RPMI7951 (cell line): Measurements from ENCODE around the gene GAL3ST3. TPM values are rescaled to one million over a fixed set of nuclear protein-coding genes. Genes with fewer than 3 reads are reported as not detected.
A peak's percentile ranks its signal among the peaks of the same experiment; 100 is the strongest.
"Not testable (repeated sequence)": the region's sequence is repeated elsewhere in the genome, so short reads cannot be mapped to it uniquely, and the experiment has no call there.

Source experiments
- DNase-seq: peaks from one replicate; pipeline ENCODE4 v3.0.0-alpha.2; 2012; ENCODE audit warnings: low read depth
- total RNA-seq: library from RNA; depleted of rRNA; stranded (reverse); fragments of >200 nt; shearing (Covaris generic); gene quantifications from 2 replicates; pipeline ENCODE4 v1.2.3, GENCODE V29; 2014

The GAL3ST3 gene
- total RNA-seq, 1 experiment from 2014 or later = not detected

DNA sequence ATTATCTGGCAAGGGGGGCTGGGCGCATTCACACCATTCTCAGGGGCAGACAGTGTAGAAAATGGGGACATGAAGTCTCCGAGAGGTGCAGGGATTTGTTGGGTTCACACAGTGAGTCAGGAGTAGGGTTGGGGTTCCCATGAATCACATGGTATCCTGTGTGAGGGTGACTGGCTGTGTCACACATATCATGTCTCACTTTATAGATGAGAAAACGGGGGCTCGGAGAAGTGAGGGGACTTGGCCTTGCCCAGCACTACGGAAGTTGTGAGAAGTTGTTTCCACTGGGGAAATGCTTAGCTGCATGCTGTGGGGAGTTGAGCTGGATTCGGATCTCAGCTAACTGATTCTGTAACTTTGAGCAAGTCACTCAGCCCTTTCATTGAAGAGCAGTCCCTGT lies 4.2 kb downstream of the GAL3ST3 start:
- DNase-seq = no peak

DNA sequence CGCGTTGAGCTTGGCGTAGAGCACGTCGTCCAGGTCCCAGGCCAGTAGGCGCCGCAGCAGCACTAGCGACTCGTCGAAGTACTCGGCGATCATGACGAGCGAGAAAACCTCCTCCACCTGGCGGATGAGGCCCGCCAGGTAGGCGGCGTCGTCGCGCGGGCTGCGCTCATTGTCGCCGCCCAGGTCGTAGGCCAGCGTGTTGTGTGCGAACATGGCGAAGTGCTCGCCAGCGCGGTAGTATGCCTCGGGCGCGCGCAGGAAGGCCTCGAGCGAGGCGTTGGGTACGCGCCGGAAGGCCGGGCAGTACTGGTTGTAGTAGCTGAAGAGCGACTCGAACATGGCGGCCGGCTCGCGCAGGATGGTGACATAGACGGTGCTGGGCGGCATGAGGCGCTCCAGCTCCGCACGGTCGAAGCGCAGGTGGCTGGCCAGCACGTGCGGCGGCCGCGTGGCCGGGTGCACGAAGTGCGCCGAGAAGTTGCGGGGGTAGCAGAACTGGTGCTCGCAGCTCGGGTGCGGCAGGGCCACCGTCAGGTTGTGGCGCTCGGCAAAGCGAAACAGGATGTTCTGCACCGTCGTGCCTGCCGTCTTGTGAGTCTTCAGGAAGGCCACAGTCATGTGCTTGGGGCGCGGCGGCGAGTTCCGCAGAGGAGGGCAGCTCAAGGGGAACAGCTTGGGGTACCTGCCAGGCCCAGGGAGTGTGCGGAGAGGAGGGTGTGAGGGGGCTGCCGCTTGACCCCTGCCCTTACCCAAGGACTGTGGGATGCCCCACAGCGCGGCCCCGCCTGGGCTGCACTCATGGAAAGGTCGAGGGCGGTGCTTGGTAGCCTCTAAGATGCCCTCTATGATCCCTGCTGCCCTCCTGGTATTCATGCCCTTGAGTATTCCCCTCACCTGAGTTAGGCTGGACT lies 5.7 kb downstream of the GAL3ST3 start:
- no peak for DNase-seq

DNA sequence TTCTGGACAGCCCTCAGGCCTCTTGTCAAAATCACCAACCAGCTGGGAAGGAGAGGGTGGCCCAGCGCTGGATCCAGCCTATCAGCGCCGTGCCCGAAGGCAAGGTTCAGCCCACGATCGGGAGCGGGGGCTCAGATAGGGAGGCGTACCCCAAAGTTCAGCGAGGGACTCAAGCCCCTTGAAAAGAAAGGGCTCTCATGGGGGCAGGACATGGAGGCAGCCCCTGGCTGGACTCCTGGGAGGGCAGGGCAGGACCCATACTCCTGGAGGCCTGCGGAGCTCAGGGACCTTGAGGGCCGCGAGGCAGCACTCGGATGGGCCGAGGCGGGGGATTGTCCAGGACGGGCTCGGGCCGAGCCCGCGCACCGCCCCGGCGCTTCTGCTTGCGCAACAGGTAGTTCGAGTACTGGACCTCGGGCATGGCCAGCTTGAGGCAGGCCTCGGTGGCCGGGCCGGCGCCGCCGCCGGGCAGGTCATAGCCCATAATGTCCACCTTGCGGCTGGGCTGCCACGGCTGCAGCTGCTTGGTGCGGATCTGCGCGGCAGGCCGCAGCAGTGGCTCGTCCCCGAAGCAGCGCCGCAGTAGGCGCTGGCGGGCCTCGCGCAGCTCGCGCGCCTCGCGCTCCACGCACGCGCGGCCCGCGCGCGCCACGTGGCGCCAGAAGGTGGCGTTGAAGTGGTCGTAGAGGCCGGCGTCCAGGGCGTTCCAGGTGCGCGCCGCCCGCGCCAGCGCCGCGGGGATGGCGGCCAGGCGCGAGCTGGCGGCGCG lies 6.5 kb downstream of the GAL3ST3 start:
- no peak for DNase-seq

DNA sequence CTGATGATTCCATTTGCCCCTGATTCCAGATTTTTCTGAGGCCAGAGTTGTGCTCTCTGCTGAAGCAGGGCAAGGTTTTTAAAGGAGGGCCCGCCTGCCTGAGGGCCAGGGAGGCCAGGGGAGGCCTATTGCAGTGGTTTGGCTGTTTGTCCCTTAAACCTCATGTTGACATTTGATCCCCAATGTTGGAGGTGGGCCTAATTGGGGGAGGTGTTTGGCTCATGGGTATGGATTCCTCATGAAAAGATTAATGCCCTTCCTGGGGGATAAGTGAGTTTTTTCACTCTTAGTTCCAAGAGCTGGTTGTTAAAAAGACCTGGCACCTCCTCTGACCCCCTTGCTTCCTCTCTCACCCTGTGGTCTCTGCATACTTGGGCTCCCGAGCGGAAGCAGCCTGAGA lies 9.2 kb downstream of the GAL3ST3 start:
- no peak for DNase-seq

DNA sequence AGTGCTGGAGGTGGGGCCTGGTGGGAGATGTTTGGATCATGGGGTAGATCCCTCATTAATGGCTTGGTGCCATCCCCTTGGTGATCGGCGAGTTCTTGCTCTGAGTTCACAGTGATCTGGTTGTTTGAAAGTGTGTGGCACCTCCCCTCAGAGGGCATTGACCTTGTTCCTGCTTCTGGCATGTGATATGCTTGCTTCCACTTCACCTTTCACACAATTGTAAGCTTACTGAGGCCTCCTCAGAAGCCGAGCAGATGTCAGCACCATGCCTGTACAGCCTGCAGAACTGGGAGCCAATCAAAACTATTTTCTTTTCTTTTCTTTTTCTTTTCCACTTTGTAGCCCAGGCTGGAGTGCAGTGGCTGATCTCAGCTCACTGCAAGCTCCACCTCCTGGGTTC lies 11.6 kb downstream of the GAL3ST3 start:
- no peak for DNase-seq

DNA sequence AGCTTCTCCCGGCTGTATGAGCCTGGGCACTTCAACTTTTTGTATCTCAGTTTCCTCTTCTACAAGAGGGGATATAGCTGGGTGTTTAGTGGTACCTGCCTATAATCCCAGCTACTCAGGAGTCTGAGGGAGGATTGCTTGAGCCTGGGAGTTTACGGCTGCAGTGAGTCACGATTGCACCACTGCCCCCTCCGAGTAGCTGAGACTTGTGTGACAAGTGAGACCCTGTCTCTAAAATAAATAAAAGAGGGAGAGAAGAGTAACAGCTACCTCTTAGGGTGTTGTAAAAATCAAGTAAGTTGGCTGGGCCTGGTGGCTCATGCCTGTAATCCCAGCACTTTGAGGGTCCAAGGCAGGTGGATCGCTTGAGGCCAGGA lies 12.6 kb downstream of the GAL3ST3 start:
- no peak for DNase-seq

DNA sequence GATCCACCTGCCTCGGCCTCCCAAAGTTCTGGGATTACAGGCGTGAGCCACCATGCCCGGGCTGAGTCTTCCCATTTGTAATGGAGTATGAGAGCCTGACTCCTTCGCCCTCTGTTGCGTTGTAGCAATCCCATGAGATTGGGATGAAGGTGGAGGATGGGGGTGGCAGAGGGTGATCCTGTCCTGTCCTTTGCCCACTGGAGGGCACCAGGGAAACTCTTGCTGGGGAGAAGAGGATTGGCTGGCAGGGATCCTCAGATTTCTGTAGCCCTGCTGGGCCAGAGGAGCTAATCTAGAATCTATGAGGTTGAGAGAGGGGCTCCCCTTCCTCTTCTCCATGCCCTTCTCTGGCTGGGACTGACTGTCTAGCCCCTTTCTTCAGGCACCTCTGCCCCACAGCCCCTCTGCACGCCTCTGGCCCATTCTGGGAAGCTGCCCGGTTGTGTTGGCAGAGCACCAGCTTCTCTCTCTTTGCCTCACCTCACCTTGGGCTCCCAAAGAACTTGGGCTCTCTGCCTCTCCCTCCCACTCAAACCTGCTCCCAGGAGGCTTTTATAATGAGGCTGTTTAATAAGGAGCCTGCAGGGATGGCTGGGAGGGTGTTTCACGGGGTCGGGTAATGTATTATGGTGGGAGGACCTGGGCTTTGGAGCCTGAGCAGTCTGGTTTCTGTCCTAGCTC lies 13.2 kb downstream of the GAL3ST3 start:
- no peak for DNase-seq

DNA sequence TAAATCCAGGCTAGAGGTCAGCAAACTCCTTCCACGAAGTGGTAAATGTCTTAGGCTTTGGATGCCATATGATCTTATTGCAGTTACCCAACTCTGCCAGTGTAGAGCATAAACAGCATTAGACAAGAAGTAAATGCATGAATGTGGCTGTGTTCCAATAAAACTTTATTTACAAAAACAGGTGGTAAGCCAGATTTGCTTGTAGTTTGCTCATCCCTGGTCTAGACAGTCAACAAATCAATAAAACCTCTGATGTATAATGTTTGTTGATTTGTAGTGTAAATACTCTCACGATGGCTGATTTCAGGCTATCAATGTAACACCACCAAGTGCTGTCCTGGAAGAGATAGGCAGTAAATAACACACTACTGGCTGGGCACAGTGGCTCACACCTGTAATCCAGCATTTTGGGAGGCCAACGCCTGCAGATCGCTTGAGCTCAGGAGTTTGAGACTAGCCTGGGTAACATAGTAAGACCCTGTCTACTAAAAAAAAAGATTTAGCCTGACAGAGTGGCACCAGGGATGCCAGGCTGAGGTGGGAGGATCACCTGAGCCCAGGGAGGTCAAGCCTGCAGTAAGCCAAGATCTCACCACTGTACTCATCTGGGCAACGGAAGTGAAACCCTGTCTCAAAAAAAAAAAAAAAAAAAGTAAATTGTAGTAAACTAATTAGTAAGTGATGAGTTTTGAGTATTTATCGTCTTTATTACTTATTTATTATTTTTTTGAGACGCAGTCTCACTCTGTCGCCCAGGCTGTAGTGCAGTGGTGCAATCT lies 15.8 kb downstream of the GAL3ST3 start:
- DNase-seq = no peak

DNA sequence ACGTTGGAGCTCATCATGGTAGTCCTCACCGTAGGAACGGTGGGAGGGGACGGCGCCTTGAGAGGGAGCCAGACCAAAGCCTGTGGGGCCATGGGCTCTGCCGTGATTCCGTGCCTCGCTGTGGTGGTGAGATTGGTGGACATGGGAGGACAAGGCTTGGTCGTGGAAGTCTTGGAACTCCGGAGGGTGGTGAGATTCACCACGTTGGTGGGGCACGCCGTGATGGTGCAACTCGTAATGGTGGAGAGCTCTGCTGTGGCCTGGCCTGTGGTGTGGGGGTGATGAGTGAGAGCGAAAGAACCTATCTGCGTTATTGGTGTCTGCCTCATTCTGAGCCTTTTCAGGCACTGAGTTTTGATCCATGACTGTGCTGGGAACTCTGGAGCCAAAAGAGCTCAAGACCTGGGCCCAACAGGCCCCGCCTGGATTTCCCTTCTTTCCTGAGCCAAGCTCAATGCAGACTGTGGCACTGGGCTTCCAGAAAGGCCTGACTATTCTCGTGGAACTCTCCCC lies 22.9 kb downstream of the GAL3ST3 start, which contains the start of gene CATSPER1:
CATSPER1 (minus strand) TSS at position 463 of the 513 bp plus-strand sequence; CDS start at position 363, 100 bp downstream.
- DNase-seq = no peak

DNA sequence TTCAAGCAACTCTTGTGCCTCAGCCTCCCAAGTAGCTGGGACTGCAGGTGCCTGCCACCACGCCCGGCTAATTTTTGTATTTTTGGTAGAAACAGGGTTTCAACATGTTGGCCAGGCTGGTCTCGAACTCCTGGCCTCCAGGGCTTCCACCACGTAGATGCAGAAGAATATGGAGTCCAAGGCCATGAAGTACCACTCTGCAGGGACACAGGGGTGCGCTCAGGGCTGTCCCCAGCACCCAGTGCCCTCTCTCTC lies 25.8 kb downstream of the GAL3ST3 start:
- not testable (repeated sequence) for DNase-seq

DNA sequence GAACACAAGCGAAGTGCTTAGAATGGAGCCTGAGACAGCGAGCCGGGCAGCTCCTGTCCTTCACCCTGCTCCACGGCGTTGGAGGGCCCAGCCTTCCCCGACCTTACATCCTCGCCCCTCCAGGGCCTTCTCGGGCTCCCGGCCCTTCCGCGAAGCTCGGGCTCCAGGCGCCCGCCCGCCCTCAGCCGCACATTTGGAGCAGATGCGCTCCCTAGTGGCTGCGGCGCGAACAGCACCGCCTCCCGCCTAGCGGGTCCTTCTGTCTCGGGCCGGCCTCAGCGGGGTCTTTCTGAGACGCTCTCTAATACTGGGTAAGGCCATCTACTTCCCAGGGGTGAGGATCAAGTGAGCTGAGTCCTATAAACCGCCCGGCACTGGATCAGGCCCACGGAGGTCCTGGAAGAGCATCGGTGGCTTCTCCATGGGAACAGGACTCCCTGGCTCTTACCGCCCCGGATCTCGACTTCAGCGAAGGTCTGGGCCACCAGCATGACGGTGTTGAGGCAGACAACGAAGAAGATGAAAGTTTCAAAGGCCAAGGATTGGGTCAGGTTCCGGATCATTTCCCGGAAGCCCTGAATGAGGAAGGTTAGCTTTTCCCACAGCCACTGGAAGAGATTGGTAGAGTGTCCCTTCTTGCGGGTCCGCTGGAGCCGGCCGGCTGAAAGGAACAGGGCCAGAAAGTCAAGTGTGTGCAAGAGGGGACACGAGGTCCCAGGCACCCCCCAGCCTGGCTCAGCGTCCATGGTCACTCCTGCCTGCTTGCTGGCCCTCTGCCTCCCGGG lies 26.4 kb downstream of the GAL3ST3 start:
- peak; percentile 55 for DNase-seq

DNA sequence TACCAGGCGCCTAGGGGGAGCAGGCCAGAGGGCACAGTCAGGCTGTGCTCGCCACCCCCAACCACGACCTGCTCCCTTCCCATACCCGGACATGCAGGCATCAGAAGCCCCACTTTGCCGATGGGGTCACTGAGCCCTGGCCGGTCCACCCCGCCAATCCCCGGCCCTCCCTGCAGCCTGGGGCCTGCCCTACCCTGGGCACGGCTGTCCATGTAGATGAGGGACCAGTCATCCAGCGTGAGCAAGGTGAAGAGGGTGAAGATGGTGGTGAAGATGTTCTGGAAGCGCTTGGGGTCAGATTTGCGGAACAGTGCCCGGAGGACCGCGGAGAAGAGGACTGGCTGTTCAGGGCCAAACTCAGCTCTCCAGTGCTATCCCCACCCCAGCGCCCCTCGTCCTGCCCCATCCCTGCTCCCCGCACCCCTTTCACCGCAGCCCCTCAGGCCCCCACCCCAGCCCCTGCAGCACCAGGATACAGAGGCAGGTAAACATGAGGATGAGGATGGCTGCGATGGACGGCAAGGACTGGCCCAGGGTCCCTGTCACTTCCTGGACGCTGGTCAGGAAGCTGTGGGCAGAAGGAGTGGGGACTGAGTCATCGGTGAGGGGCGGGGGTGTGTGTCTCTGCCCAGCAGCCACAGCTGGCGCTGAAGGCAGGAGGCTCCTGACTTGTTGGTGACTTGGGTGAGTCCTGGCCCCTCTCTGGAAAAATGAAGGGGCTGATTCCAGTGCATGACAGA lies 28.2 kb downstream of the GAL3ST3 start:
- DNase-seq = peak; percentile 91

DNA sequence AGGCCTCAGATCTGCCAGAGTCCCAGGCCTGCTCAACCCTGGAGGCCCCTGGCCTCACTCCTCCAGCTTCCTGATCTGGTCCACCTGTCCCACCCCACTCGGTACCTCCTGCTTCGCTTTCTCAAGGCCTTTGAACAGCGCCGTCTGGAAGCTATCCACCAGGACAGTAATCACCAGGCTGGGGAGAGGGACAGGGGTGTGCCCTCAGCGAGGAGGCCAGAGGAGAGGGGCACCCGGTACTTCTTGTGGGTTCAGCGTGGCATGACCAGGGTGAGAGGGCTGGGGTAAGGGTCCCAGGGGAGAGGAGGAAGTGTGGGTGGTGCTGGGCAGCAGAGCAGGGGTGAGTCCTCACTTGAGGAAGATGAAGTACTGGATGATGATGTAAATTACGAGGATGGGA lies 28.7 kb downstream of the GAL3ST3 start:
- no peak for DNase-seq

DNA sequence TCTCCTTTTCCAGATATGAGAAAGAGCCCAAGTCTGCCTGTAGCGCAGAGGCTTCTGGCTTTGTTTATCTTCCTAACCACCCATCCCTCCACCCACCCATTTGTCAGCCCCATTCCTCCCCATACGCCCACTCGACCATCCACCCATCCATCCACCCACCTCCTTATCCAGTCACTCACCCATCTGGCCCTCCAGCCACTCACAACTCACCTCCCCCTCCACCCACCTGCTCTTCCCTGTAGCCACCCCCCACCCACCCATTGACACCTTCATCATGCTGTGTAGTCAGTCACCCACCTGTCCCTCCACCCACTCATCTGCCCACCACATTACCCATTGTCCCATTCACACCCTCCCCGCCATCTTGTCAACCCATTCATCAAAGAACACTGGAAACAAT lies 31.6 kb downstream of the GAL3ST3 start:
- no peak for DNase-seq

DNA sequence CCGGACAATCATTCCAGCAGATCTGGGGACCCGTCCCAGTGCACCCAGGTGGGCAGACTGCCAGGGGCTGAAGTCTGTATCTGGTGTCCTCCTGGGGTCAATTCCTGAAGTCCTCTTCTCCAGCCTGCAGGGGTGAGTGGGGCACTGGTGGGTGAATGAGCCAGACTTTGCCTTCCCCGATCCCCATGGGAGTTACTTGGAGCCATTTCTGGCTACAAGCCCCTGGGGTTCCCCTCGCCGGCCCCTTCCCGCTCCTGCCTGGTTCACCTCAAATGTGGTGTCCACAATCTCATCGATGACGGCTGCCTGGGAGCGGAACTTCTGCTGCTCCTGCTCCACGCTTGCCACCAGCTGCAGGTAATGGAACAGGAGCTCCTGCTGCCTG lies 32.2 kb downstream of the GAL3ST3 start:
- DNase-seq = no peak

DNA sequence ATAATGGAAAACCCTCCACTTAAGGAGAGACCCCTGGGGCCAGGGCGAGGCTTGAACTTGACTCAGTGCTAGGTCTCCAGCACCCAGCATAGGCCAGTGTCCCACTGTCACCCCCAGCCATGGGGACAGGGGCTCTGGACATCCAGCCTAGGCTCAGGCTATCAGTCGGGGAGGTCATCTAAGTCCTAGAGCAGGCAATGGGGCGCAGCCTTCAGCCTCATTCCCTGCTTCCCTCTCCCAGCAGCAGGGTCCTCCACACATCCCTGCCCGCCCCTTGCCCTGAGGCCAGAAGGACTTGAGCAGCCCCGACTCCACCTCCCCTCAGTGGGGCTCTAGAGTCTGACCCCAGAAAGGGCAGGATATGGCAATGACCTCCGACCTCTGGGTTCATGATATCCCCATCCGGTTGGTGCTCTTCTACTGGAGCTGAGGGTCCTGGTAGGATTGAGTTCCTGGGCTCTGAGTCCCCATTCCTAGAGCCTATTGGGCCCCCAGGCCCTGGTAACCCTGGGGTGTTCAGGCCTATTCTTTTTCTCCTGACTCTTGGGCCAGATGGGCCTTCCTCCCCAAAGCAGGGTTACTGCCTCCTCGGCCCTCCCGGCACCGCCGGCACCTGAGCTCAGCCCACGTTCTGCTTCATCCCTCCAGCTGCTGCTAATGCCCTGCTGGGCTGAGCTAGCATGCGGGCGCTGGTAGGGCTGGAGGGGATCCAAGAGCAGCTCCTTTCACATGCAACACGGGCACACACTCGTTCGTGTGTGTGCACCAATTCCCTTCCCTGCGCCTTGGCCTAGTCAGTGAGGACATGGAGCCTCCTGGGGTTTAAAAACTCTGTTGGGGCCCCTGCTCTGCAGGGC lies 32.8 kb downstream of the GAL3ST3 start:
- DNase-seq = no peak

DNA sequence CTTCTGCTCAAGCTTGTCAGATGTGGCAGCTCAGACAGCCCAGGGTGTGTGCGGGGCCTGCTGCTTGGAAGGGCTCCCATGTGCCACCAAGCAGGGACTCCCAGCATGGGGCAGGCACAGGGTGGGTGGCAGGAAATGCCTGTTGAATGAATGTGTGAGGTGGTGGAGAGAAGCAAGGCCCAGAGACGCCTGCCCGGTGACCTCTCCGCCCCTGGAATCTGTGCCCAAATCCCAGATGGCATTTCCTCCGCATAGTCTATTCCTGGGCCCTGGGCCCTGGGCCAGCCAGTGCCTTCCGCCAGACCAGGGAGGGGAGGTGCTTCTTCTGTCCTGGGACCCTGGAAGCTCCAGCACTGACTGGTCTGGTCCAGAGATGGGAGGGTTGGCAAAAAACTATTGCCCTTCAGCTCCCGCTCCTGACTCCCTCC lies 33.5 kb downstream of the GAL3ST3 start:
- peak; percentile 79 for DNase-seq

DNA sequence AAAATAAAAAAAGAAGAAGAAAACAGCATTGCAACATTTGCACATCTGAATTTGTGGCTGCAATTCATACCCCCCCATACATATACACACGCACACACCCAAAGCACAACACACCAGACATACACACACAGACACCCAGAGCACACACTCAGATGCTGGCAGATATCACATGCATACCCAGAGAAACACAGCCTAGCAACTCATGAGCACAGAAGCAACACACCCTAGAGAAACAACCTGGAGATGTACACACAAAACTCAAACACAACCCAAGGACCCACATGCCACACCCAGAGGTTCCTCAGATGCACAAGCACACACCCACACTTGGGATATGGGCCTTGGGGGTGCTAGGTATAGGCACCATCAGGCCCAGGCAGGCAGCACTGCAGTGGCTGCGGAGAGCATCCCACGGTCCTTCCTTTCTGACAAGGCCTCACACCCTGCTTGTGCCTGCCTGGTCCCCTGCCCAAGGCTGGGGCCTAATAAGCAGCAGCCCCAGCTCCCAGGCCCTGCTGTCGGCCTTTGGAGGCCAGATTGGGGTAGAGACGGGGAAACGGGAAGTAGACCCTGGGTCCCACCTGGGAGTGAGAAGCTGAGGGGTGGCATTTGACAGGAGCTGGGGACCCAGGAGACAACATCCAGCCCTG lies 34.0 kb downstream of the GAL3ST3 start:
- no peak for DNase-seq

DNA sequence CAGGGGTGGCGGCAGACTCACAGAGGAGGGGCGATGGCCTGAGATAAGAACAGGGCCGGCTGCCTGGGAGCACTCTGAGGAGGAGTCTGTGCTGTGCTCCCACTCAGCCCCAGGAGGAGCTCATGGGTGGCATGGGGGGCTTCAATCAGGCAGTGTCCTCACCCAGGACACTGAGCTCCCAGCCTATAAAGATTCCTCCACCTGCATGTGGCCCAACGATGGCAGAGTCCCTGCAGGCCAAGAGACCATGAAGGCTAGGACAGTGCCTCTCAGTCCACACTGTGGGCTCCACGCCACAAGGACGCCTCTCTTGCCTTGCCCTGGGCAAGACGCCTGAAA lies 35.2 kb downstream of the GAL3ST3 start:
- DNase-seq = no peak
